Uterus (tissue), 4 donors: ENCODE measurements around the gene PRKAG2. TPM values are rescaled to one million over a fixed set of nuclear protein-coding genes. Genes with fewer than 3 reads are reported as not detected.

Source experiments
- DNase-seq, 2 donors: peaks; one replicate each; pipeline ENCODE4 v3.0.0-alpha.2; 2019 to 2020
- H3K27ac ChIP-seq, 2 donors: fragments of 200-600 bp; sonication (generic); 1 replicate in 1 of 2; 2 replicates in 1 of 2; pipeline ENCODE4 v1.5.1; 2016 to 2018
- H3K27me3 ChIP-seq, 2 donors: fragments of 200-600 bp; sonication (generic); one replicate each; pipeline ENCODE4 v1.5.1; 2018 to 2019; ENCODE audit warnings: control low read depth in 1 of 2
- H3K36me3 ChIP-seq, 2 donors: fragments of 200-600 bp; sonication (generic); one replicate each; pipeline ENCODE4 v1.5.1; 2019; ENCODE audit warnings: control low read depth in 1 of 2
- H3K4me1 ChIP-seq, 2 donors: fragments of 200-600 bp; sonication (generic); one replicate each; pipeline ENCODE4 v1.5.1; 2018 to 2019; ENCODE audit warnings: control low read depth in 1 of 2
- H3K4me3 ChIP-seq, 2 donors: fragments of 200-600 bp; sonication (generic); 1 replicate in 1 of 2; 2 replicates in 1 of 2; pipeline ENCODE4 v1.5.1; 2018 to 2019; ENCODE audit warnings: mild to moderate bottlenecking in 1 of 2
- H3K9me3 ChIP-seq, 2 donors: fragments of 200-600 bp; sonication (generic); one replicate each; pipeline ENCODE4 v1.5.1; 2019; ENCODE audit warnings: control low read depth in 1 of 2
- POLR2A ChIP-seq, 2 donors: fragments of 450-650 bp; IDR thresholded peaks; one replicate each; pipeline ENCODE4 v1.6.1; 2016; ENCODE audit warnings: antibody characterized with exemption in 2 of 2, mild to moderate bottlenecking in 1 of 2, moderate library complexity in 1 of 2
- intact Hi-C: fragments of 100-400 bp; cut with DNase I; formaldehyde crosslinking; loops from one replicate; pipeline ENCODE4 v1.15.1; 2023; ENCODE audit warnings: low total_unique reads
- total RNA-seq, 4 donors: library from RNA; depleted of rRNA in 3 of 4; stranded (reverse); fragments of >200 nt in 3 of 4; gene quantifications; one replicate each; pipeline versions ENCODE4 v1.1.0 to v1.2.4, GENCODE V29; 2014 to 2023
- TF ChIP-seq, protein P1 (sequence below), 4 experiments: fragments of 200-600 bp in 2 of 4; fragments of 450-650 bp in 2 of 4; sonication (generic) in 2 of 4; IDR thresholded peaks; one replicate each; pipeline ENCODE4 v1.5.1; 2016 to 2019; ENCODE audit warnings: antibody characterized with exemption in 4 of 4, mild to moderate bottlenecking in 2 of 4, moderate library complexity in 1 of 4
- donor health status: DM: yes; HTN: yes; CAD: no.

PRKAG2 gene
- total RNA-seq, 4 donors from 2014 or later = 15.1 to 66.2 (median 33.6) TPM

- H3K27ac ChIP-seq = no peak overlapping the region
- no peak for DNase-seq
- no peaks in the 10 kb centered on the region for H3K27me3 ChIP-seq
- H3K36me3 ChIP-seq = no peaks in the 10 kb centered on the region
- H3K4me3 ChIP-seq = no peak overlapping the region
- TF ChIP-seq, protein P1, sequence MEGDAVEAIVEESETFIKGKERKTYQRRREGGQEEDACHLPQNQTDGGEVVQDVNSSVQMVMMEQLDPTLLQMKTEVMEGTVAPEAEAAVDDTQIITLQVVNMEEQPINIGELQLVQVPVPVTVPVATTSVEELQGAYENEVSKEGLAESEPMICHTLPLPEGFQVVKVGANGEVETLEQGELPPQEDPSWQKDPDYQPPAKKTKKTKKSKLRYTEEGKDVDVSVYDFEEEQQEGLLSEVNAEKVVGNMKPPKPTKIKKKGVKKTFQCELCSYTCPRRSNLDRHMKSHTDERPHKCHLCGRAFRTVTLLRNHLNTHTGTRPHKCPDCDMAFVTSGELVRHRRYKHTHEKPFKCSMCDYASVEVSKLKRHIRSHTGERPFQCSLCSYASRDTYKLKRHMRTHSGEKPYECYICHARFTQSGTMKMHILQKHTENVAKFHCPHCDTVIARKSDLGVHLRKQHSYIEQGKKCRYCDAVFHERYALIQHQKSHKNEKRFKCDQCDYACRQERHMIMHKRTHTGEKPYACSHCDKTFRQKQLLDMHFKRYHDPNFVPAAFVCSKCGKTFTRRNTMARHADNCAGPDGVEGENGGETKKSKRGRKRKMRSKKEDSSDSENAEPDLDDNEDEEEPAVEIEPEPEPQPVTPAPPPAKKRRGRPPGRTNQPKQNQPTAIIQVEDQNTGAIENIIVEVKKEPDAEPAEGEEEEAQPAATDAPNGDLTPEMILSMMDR (IDR thresholded peaks at IDR 0.05) = no peak
- TF ChIP-seq POLR2A (IDR thresholded peaks at IDR 0.05) = no peak
- H3K9me3 ChIP-seq = no peaks in the 10 kb centered on the region
- intact Hi-C loops = no loop called here
- H3K4me1 ChIP-seq = no peaks in the 10 kb centered on the region
These were observed 214.6 kb downstream of the PRKAG2 start for GRCh38 chr7:151662251-151662826.

- H3K27ac ChIP-seq = no peak overlapping the region
- no peak for DNase-seq
- no peaks in the 10 kb centered on the region for H3K36me3 ChIP-seq
- H3K27me3 ChIP-seq = no peaks in the 10 kb centered on the region
- intact Hi-C loops = no loop called here
- TF ChIP-seq, protein P1 (IDR thresholded peaks at IDR 0.05) = no peak
- TF ChIP-seq POLR2A (IDR thresholded peaks at IDR 0.05) = no peak
- no peak overlapping the region for H3K4me3 ChIP-seq
- H3K4me1 ChIP-seq = no peaks in the 10 kb centered on the region
- no peaks in the 10 kb centered on the region for H3K9me3 ChIP-seq
These were observed 215.3 kb downstream of the PRKAG2 start for GRCh38 chr7:151661587-151661986.

DNA sequence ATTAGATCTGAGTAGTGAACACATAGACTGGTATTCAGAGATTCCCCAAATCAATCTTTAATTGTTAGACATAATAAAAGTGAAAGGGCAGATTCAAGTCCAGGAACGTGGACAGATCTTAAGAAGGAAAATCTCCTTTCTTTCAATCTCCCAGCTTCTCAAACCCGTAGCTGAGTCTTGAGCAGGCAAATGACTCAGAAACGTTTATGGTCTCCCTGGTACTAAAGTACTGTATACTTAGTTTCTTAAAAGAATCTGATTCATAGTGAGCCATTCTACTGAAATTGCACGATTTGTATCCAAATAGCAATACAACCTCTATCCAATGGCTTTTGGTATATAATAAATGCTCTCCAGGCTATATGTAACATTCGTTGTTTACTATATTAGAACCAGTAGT is 216.8 kb downstream of the PRKAG2 start:
- DNase-seq = no peak
- intact Hi-C loops = no loop called here
- TF ChIP-seq, protein P1 (IDR thresholded peaks at IDR 0.05) = no peak
- Histone ChIP-seq H3K27ac (no peak overlapping the region), H3K36me3 (no peaks in the 10 kb centered on the region), H3K4me3 (no peak overlapping the region), H3K27me3 (no peaks in the 10 kb centered on the region), H3K4me1 (no peaks in the 10 kb centered on the region), H3K9me3 (no peaks in the 10 kb centered on the region)

DNA sequence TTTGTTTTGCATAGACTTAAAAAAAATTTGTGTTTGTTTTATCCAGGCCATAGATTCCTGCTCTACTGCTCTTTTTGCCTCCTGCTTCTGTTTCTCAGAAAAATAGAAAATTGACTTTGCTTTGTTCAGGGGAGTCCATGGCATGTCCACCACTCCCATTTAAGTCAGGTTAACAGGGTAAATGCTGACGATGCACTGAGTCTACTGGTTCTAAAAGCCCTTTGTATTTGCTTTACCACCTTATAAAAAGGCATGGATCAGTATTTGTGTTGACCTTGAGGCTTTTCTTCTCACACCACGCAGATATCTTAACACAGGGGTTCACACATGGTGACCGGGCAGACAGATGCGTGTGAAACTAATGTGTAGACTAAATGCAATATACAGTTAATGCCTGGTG is 217.7 kb downstream of the PRKAG2 start:
- no peaks in the 10 kb centered on the region for H3K27me3 ChIP-seq
- TF ChIP-seq POLR2A (IDR thresholded peaks at IDR 0.05) = no peak
- TF ChIP-seq, protein P1 (IDR thresholded peaks at IDR 0.05) = no peak
- intact Hi-C loops = no loop called here
- H3K36me3 ChIP-seq = no peaks in the 10 kb centered on the region
- no peaks in the 10 kb centered on the region for H3K4me1 ChIP-seq
- H3K27ac ChIP-seq = no peak overlapping the region
- no peak overlapping the region for H3K4me3 ChIP-seq
- H3K9me3 ChIP-seq = no peaks in the 10 kb centered on the region
- DNase-seq = no peak

GRCh38 chr7:151658778-151659177 is 218.1 kb downstream of the PRKAG2 start:
- Histone ChIP-seq H3K27ac (no peak overlapping the region), H3K36me3 (no peaks in the 10 kb centered on the region), H3K4me3 (no peak overlapping the region), H3K9me3 (no peaks in the 10 kb centered on the region), H3K4me1 (no peaks in the 10 kb centered on the region), H3K27me3 (no peaks in the 10 kb centered on the region)
- DNase-seq = no peak
- TF ChIP-seq, protein P1 (IDR thresholded peaks at IDR 0.05) = no peak
- TF ChIP-seq POLR2A (IDR thresholded peaks at IDR 0.05) = no peak
- intact Hi-C loops = no loop called here
